Gastroesophageal sphincter (tissue), 3 donors: ENCODE results near the gene MPL.

Experiments
- EP300 ChIP-seq: sonication (generic); formaldehyde crosslinking; IDR thresholded peaks from one replicate; pipeline ENCODE4 v1.6.1; 2017; ENCODE audit warnings: antibody characterized with exemption, mild to moderate bottlenecking
- POLR2AphosphoS5 ChIP-seq: sonication (generic); formaldehyde crosslinking; IDR thresholded peaks from one replicate; pipeline ENCODE4 v1.6.1; 2017; ENCODE audit warnings: antibody characterized with exemption
- TF ChIP-seq, protein P1 (sequence below), 4 experiments: fragments of 200-600 bp in 2 of 4; fragments of 450-650 bp in 2 of 4; sonication (generic) in 1 of 4; IDR thresholded peaks; one replicate each; pipeline ENCODE4 v1.5.1; 2017 to 2019; ENCODE audit warnings: antibody characterized with exemption in 4 of 4, mild to moderate bottlenecking in 2 of 4, moderate library complexity in 2 of 4

DNA sequence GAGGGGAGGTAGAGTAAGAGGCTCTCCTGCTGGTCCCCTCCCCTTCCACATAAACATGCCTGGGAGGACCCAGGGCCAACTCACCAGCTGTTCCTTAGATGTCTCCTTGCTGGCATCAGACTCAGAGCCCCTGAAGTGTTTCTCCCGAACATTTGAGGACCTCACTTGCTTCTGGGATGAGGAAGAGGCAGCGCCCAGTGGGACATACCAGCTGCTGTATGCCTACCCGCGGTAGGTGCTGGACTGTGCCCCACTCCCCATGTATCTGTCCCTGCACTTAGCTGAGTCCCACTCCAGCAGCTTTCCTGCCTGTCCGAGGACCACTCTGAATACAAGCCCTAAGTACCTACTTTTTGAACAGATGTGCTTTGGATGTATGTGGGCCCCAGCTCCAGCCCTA, 383 bp downstream of the MPL start:
- TF ChIP-seq POLR2AphosphoS5: no peak
- TF ChIP-seq, protein P1, sequence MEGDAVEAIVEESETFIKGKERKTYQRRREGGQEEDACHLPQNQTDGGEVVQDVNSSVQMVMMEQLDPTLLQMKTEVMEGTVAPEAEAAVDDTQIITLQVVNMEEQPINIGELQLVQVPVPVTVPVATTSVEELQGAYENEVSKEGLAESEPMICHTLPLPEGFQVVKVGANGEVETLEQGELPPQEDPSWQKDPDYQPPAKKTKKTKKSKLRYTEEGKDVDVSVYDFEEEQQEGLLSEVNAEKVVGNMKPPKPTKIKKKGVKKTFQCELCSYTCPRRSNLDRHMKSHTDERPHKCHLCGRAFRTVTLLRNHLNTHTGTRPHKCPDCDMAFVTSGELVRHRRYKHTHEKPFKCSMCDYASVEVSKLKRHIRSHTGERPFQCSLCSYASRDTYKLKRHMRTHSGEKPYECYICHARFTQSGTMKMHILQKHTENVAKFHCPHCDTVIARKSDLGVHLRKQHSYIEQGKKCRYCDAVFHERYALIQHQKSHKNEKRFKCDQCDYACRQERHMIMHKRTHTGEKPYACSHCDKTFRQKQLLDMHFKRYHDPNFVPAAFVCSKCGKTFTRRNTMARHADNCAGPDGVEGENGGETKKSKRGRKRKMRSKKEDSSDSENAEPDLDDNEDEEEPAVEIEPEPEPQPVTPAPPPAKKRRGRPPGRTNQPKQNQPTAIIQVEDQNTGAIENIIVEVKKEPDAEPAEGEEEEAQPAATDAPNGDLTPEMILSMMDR (IDR thresholded peaks at IDR 0.05): no peak
- no peak for TF ChIP-seq EP300
